Heart right ventricle (tissue), 16 donors: ENCODE measurements around the gene FANCC. TPM values are rescaled to one million over a fixed set of nuclear protein-coding genes. Genes with fewer than 3 reads are reported as not detected.

ENCODE experiments used
- ATAC-seq, 8 donors: fragments of 200-7000 bp; cut with Tn5 transposase; one replicate each; pipeline ENCODE4 v1.9.1; 2020; ENCODE audit warnings: mild to moderate bottlenecking in 8 of 8, moderate library complexity in 8 of 8, moderate number of reproducible peaks in 1 of 8
- DNase-seq, 2 donors: peaks; one replicate each; pipeline ENCODE4 v3.0.0-alpha.2; 2020
- H3K27ac ChIP-seq, 10 donors: fragments of 200-600 bp; sonication (generic) in 2 of 10; one replicate each; pipeline versions ENCODE4 v1.5.0 to v1.8.0; 2020 to 2022; ENCODE audit warnings: mild to moderate bottlenecking in 3 of 10
- H3K27me3 ChIP-seq, 7 donors: fragments of 200-600 bp; one replicate each; pipeline ENCODE4 v1.8.0; 2021 to 2022; ENCODE audit warnings: mild to moderate bottlenecking in 2 of 7
- H3K36me3 ChIP-seq, 9 donors: fragments of 200-600 bp; sonication (generic) in 1 of 9; one replicate each; pipeline versions ENCODE4 v1.5.0 to v1.8.0; 2020 to 2022; ENCODE audit warnings: mild to moderate bottlenecking in 2 of 9
- H3K4me1 ChIP-seq, 9 donors: fragments of 200-600 bp; sonication (generic) in 1 of 9; one replicate each; pipeline versions ENCODE4 v1.5.0 to v1.8.0; 2020 to 2022; ENCODE audit warnings: mild to moderate bottlenecking in 4 of 9
- H3K4me3 ChIP-seq, 10 donors: fragments of 200-600 bp; sonication (generic) in 2 of 10; one replicate each; pipeline versions ENCODE4 v1.5.0 to v1.8.0; 2020 to 2022; ENCODE audit warnings: mild to moderate bottlenecking in 7 of 10, moderate library complexity in 2 of 10
- H3K9me3 ChIP-seq, 11 donors: fragments of 200-600 bp in 10 of 11; sonication (generic) in 2 of 11; one replicate each; pipeline versions ENCODE4 v1.5.0 to v1.8.0; 2013 to 2022; ENCODE audit warnings: mild to moderate bottlenecking in 2 of 11, control low read depth in 1 of 11, moderate library complexity in 1 of 11
- CTCF ChIP-seq, 9 donors: fragments of 200-600 bp; sonication (generic) in 2 of 9; IDR thresholded peaks; one replicate each; pipeline versions ENCODE4 v1.5.0 to v1.8.0; 2021 to 2022; ENCODE audit warnings: antibody characterized with exemption in 9 of 9, mild to moderate bottlenecking in 5 of 9, moderate library complexity in 1 of 9
- WGBS, 2 donors: extraction: QIAGEN DNeasy Blood & Tissue Kit; methylation state at CpG; one replicate each; pipeline ENCODE4 v1.1.7; 2013; ENCODE audit warnings: inconsistent platforms in 1 of 2; 5-methylcytosine and 5-hydroxymethylcytosine counted together
- intact Hi-C, 10 donors: fragments of 100-400 bp; cut with DNase I; formaldehyde crosslinking; loops; one replicate each; pipeline versions ENCODE4 v1.11.1 to v1.14.2; 2022
- polyA plus RNA-seq, 2 donors: library from polyadenylated mRNA; stranded (reverse); fragments of 200-250 nt; gene quantifications; one replicate each; pipeline ENCODE4 v1.2.3, GENCODE V29; 2013
- total RNA-seq, 10 donors: library from RNA; stranded (reverse); fragmentation: NEBNext Ultra II Directional in 3 of 10; extraction: Animal tissue kit (Norgen Biotek cat#: 25700) in 3 of 10; gene quantifications; one replicate each; pipeline versions ENCODE4 v1.2.1 to v1.2.4, GENCODE V29; 2021 to 2023
- donor health status: Arrhythmogenic right ventricular cardiomyopathy.
- donor health status: ischemic (EF 13 %, LVEDD 7.1; RV severe dilation, severe dysfunction).
- donor health status: healthy with polysubstance abuse.
- donor health status: DM: no; HTN: yes; CAD: no.
- donor health status: DM: no; HTN: no; CAD: no.
- donor health status: ischemic (EF 25% LVEDD 6.9; RV normal size, moderate dysfunction).
- donor health status: ischemic (EF 25% LVEDD 5.7; RV mildly dilated, moderate dysfunction).
- donor health status: healthy.
- donor health status: DM: yes; HTN: yes; CAD: no.
- donor health status: Ischemic cardiomyopathy.
- donor health status: ischemic (EF 35%, LVEDD 5.7; RV mildly dilated, moderate dysfunction).
- donor health status: nonischemic (EF 11% LVEDD 7.7; RV severe dilation, severe dysfunction).
- donor health status: DM: yes; HTN: yes; CAD: no.
- donor health status: PGD.
- donor health status: ischemic (EF 29% LVEDD 5.4; RV normal size, mild dysfunction).
- donor health status: nonischemic (EF 23%, LVEDD 6.1; RV moderate dilation, normal function).

Gene FANCC
- total and polyA plus RNA-seq, 12 donors: 2.9 to 6.8 (median 4.3) TPM

- Histone ChIP-seq H3K4me3 (no peak overlapping the region), H3K27ac (peak overlapping the region in 8 of 10 donors; percentile 32 to 72 (median 56)), H3K9me3 (no peaks in the 10 kb centered on the region), H3K36me3 (peaks cover 0 to 78% (median 46%) of the 10 kb centered on the region in 9 donors), H3K27me3 (no peaks in the 10 kb centered on the region), H3K4me1 (peaks cover 44 to 100% (median 98%) of the 10 kb centered on the region in 9 donors)
- no peak for DNase-seq
- ATAC-seq: peak in 3 of 8 donors; percentile 2 to 8 (median 5)
- TF ChIP-seq CTCF (IDR thresholded peaks at IDR 0.05): no peak
- intact Hi-C loops: no loop called here
- 46 to 58% methylated on average over 13 of the region's 13 CpGs for WGBS, 2 donors
These were observed 255.5 kb downstream of the FANCC start for GRCh38 chr9:95061916-95062595.

GRCh38 chr9:95060916-95061315 is 256.6 kb downstream of the FANCC start:
- H3K36me3 ChIP-seq: peaks cover 0 to 69% (median 41%) of the 10 kb centered on the region in 9 donors
- ATAC-seq (no peak), DNase-seq (no peak)
- no peaks in the 10 kb centered on the region for H3K27me3 ChIP-seq
- TF ChIP-seq CTCF (IDR thresholded peaks at IDR 0.05): no peak
- peaks cover 44 to 100% (median 98%) of the 10 kb centered on the region in 9 donors for H3K4me1 ChIP-seq
- no peak overlapping the region for H3K4me3 ChIP-seq
- peak overlapping the region in 4 of 10 donors; percentile 1 to 58 (median 18) for H3K27ac ChIP-seq
- WGBS, 2 donors: 47 to 58% methylated on average over 2 of the region's 2 CpGs
- intact Hi-C loops: no loop called here
- H3K9me3 ChIP-seq: no peaks in the 10 kb centered on the region

GRCh38 chr9:95060234-95060633 is 257.3 kb downstream of the FANCC start:
- WGBS, 2 donors: 31 to 32% methylated on average over 5 of the region's 5 CpGs
- Histone ChIP-seq H3K36me3 (peaks cover 0 to 65% (median 37%) of the 10 kb centered on the region in 9 donors), H3K4me3 (no peak overlapping the region), H3K27ac (peak overlapping the region in 6 of 10 donors; percentile 1 to 58 (median 8)), H3K9me3 (no peaks in the 10 kb centered on the region), H3K4me1 (peaks cover 43 to 100% (median 98%) of the 10 kb centered on the region in 9 donors), H3K27me3 (no peaks in the 10 kb centered on the region)
- DNase-seq (no peak), ATAC-seq (no peak)
- intact Hi-C loops: no loop called here
- TF ChIP-seq CTCF (IDR thresholded peaks at IDR 0.05): no peak

- ATAC-seq (peak in 1 of 8 donors; percentile 9), DNase-seq (no peak)
- H3K9me3 ChIP-seq: no peaks in the 10 kb centered on the region
- H3K4me1 ChIP-seq: peaks cover 38 to 100% (median 98%) of the 10 kb centered on the region in 9 donors
- H3K27me3 ChIP-seq: no peaks in the 10 kb centered on the region
- peak overlapping the region in 7 of 10 donors; percentile 2 to 84 (median 59) for H3K27ac ChIP-seq
- intact Hi-C loops: loop anchor here in 4 of 10 donors (5.0 kb wide), 2 partner anchors 37 to 52 kb away; no protein-coding TSS in a partner anchor
- TF ChIP-seq CTCF (IDR thresholded peaks at IDR 0.05): no peak
- H3K4me3 ChIP-seq: peak overlapping the region in 3 of 10 donors; percentile 33 to 39 (median 36)
- H3K36me3 ChIP-seq: peaks cover 0 to 51% (median 24%) of the 10 kb centered on the region in 9 donors
- 57 to 67% methylated on average over 7 of the region's 7 CpGs for WGBS, 2 donors
These were observed 258.6 kb downstream of the FANCC start for GRCh38 chr9:95058795-95059386.
